Hematopoietic multipotent progenitor cell (in vitro differentiated cells): Measurements from ENCODE around the gene SDK1. TPM values are rescaled to one million over a fixed set of nuclear protein-coding genes. Genes with fewer than 3 reads are reported as not detected.

ENCODE experiments used
- DNase-seq, 3 donors: peaks; one replicate each; pipeline ENCODE4 v3.0.0-alpha.2; 2011 to 2015; ENCODE audit warnings: low read depth in 2 of 3, low spot score in 2 of 3
- total RNA-seq: library from RNA; depleted of rRNA; stranded (reverse); fragments of >200 nt; gene quantifications from one replicate; pipeline ENCODE4 v1.2.3, GENCODE V29; 2012

SDK1 gene
- total RNA-seq, 1 donor, result 0.81 TPM

GRCh38 chr7:3992841-3993240 is 691.8 kb downstream of the SDK1 start:
- no peak for DNase-seq

GRCh38 chr7:3994764-3995163 is 693.7 kb downstream of the SDK1 start:
- no peak for DNase-seq

GRCh38 chr7:3995187-3995586 is 694.1 kb downstream of the SDK1 start:
- DNase-seq, result peak in 2 of 3 donors; percentile 3 to 9

- DNase-seq, result no peak
Measured at GRCh38 chr7:3998060-3998459, 697.0 kb downstream of the SDK1 start.

- DNase-seq, result no peak
Measured at GRCh38 chr7:4000139-4000538, 699.1 kb downstream of the SDK1 start.

GRCh38 chr7:4000934-4001333 is 699.9 kb downstream of the SDK1 start:
- DNase-seq, result no peak

- no peak for DNase-seq
Measured at GRCh38 chr7:4001742-4002141, 700.7 kb downstream of the SDK1 start.

GRCh38 chr7:4003503-4003902 is 702.5 kb downstream of the SDK1 start:
- no peak for DNase-seq

- no peak for DNase-seq
Measured at GRCh38 chr7:4006687-4007086, 705.6 kb downstream of the SDK1 start.

GRCh38 chr7:4009211-4010060 is 708.4 kb downstream of the SDK1 start:
- no peak for DNase-seq

GRCh38 chr7:4010061-4010605 is 709.1 kb downstream of the SDK1 start:
- DNase-seq, result no peak

- DNase-seq, result no peak
Measured at GRCh38 chr7:4010923-4011656, 710.0 kb downstream of the SDK1 start.

GRCh38 chr7:4013793-4014192 is 712.7 kb downstream of the SDK1 start:
- DNase-seq, result no peak

- DNase-seq, result no peak
Measured at GRCh38 chr7:4014346-4015050, 713.4 kb downstream of the SDK1 start.

- no peak for DNase-seq
Measured at GRCh38 chr7:4015371-4015770, 714.3 kb downstream of the SDK1 start.

GRCh38 chr7:4015996-4016395 is 714.9 kb downstream of the SDK1 start:
- no peak for DNase-seq

GRCh38 chr7:4017081-4017480 is 716.0 kb downstream of the SDK1 start:
- DNase-seq, result no peak

GRCh38 chr7:4017785-4018184 is 716.7 kb downstream of the SDK1 start:
- DNase-seq, result no peak

- no peak for DNase-seq
Measured at GRCh38 chr7:4018601-4019316, 717.7 kb downstream of the SDK1 start.

GRCh38 chr7:4020086-4020485 is 719.0 kb downstream of the SDK1 start:
- DNase-seq, result no peak
